Neural cell (in vitro differentiated cells): ENCODE results near the gene EYS. TPM values are rescaled to one million over a fixed set of nuclear protein-coding genes. Genes with fewer than 3 reads are reported as not detected.
"Not testable (repeated sequence)": the region's sequence is repeated elsewhere in the genome, so short reads cannot be mapped to it uniquely, and the experiment has no call there.

ENCODE experiments used
- H2AFZ ChIP-seq: fragments of 200-600, 300-800 bp; sonication (generic), shearing (Covaris generic); 2 replicates; pipeline ENCODE4 v1.6.0; 2014; ENCODE audit warnings: low read depth, mild to moderate bottlenecking, antibody characterized with exemption, low read length, moderate library complexity
- H3F3A ChIP-seq: fragments of 200-600 bp; shearing (Covaris generic); 2 replicates; pipeline ENCODE4 v1.6.1; 2016; ENCODE audit warnings: mild to moderate bottlenecking, moderate library complexity, mixed read lengths, antibody characterized with exemption, low read length; ENCODE audit not compliant: insufficient read depth, poor library complexity, severe bottlenecking
- H3K27ac ChIP-seq: fragments of 200-600, 300-800 bp; sonication (generic), shearing (Covaris generic); 2 replicates; pipeline ENCODE4 v1.5.1; 2014; ENCODE audit warnings: mild to moderate bottlenecking, low read length, moderate library complexity
- H3K27me3 ChIP-seq: fragments of 300-800, 200-600 bp; sonication (generic), shearing (Covaris generic); 2 replicates; pipeline ENCODE4 v1.6.0; 2014; ENCODE audit warnings: mild to moderate bottlenecking, low read depth, low read length, moderate library complexity; ENCODE audit not compliant: insufficient read depth
- H3K36me3 ChIP-seq: fragments of 300-800, 200-600 bp; sonication (generic), shearing (Covaris generic); 2 replicates; pipeline ENCODE4 v1.5.1; 2014; ENCODE audit warnings: mild to moderate bottlenecking, antibody characterized with exemption, low read length, moderate library complexity; ENCODE audit not compliant: insufficient read depth
- H3K4me2 ChIP-seq: fragments of 300-800, 200-600 bp; sonication (generic), shearing (Covaris generic); 2 replicates; pipeline ENCODE4 v1.6.0; 2014; ENCODE audit warnings: mild to moderate bottlenecking, low read length
- H3K4me3 ChIP-seq: fragments of 300-800, 200-600 bp; sonication (generic), shearing (Covaris generic); 2 replicates; pipeline ENCODE4 v1.5.1; 2014; ENCODE audit warnings: mild to moderate bottlenecking, low read length, moderate library complexity
- H3K79me2 ChIP-seq: fragments of 200-600 bp; shearing (Covaris generic); replicated peaks from 2 replicates; pipeline ENCODE4 v1.6.0; 2014; ENCODE audit warnings: mild to moderate bottlenecking, low read length, moderate library complexity; ENCODE audit not compliant: insufficient read depth
- H3K9ac ChIP-seq: fragments of 300-800, 200-600 bp; sonication (generic), shearing (Covaris generic); 2 replicates; pipeline ENCODE4 v1.6.1; 2016; ENCODE audit warnings: mild to moderate bottlenecking, low read length, mixed read lengths
- H3K9me2 ChIP-seq: fragments of 200-600 bp; shearing (Covaris generic); 2 replicates; pipeline ENCODE4 v1.6.1; 2016; ENCODE audit warnings: mild to moderate bottlenecking, low read length, mixed read lengths; ENCODE audit not compliant: insufficient read depth
- H3K9me3 ChIP-seq: fragments of 200-600, 300-800 bp; sonication (generic), shearing (Covaris generic); 2 replicates; pipeline ENCODE4 v1.6.1; 2016; ENCODE audit warnings: mild to moderate bottlenecking, mixed run types, low read length, moderate library complexity, mixed read lengths
- H4K20me1 ChIP-seq: fragments of 200-600 bp; shearing (Covaris generic); 2 replicates; pipeline ENCODE4 v1.6.1; 2016; ENCODE audit warnings: mild to moderate bottlenecking, mixed run types; ENCODE audit not compliant: insufficient read depth
- CTCF ChIP-seq: fragments of 450-650 bp; IDR thresholded peaks from 2 replicates; pipeline ENCODE4 v1.5.1; 2014; ENCODE audit warnings: antibody characterized with exemption, mild to moderate bottlenecking, moderate library complexity; ENCODE audit not compliant: poor library complexity, severe bottlenecking
- EP300 ChIP-seq: fragments of 450-650 bp; conservative IDR thresholded peaks from 2 replicates; pipeline ENCODE4 v1.6.1; 2014; ENCODE audit warnings: antibody characterized with exemption, mild to moderate bottlenecking, moderate library complexity; ENCODE audit not compliant: poor library complexity, severe bottlenecking
- MXI1 ChIP-seq: fragments of 450-650 bp; conservative IDR thresholded peaks from 2 replicates; pipeline ENCODE4 v1.6.1; 2014; ENCODE audit warnings: antibody characterized with exemption, mild to moderate bottlenecking; ENCODE audit not compliant: poor library complexity, severe bottlenecking
- POLR2AphosphoS5 ChIP-seq: IDR thresholded peaks from 2 replicates; pipeline ENCODE4 v1.6.1; 2012
- RAD21 ChIP-seq: fragments of 450-650 bp; conservative IDR thresholded peaks from 2 replicates; pipeline ENCODE4 v1.6.1; 2014; ENCODE audit warnings: antibody characterized with exemption, mild to moderate bottlenecking, moderate library complexity
- REST ChIP-seq: IDR thresholded peaks from 2 replicates; pipeline ENCODE4 v1.6.1; 2012; ENCODE audit warnings: borderline replicate concordance
- SMC3 ChIP-seq: fragments of 450-650 bp; conservative IDR thresholded peaks from 2 replicates; pipeline ENCODE4 v1.6.1; 2014; ENCODE audit warnings: antibody characterized with exemption, mild to moderate bottlenecking, moderate library complexity; ENCODE audit not compliant: poor library complexity
- TAF1 ChIP-seq: IDR thresholded peaks from 2 replicates; pipeline ENCODE4 v1.6.1; 2012; ENCODE audit warnings: low read depth
- polyA plus RNA-seq: library from polyadenylated mRNA; depleted of rRNA; stranded (reverse); fragments of >200 nt; gene quantifications from 2 replicates; pipeline ENCODE4 v1.2.3, GENCODE V29; 2014

EYS gene
- polyA plus RNA-seq, 1 donor from 2014 or later, result 0.38 TPM

GRCh38 chr6:63888416-63888815 lies 1818.6 kb downstream of the EYS start:
- TF ChIP-seq SMC3 (no peak), MXI1 (no peak), CTCF (no peak), RAD21 (no peak), TAF1 (no peak), POLR2AphosphoS5 (no peak)
- H3K27ac ChIP-seq, result no peak overlapping the region
- no peaks in the 10 kb centered on the region for H3K79me2 ChIP-seq
- no peaks in the 10 kb centered on the region for H4K20me1 ChIP-seq
- no peaks in the 10 kb centered on the region for H3K36me3 ChIP-seq
- no peak overlapping the region for H2AFZ ChIP-seq
- H3K4me2 ChIP-seq, result no peak overlapping the region
- no peak overlapping the region for H3K4me3 ChIP-seq
- no peaks in the 10 kb centered on the region for H3K9me2 ChIP-seq
- no peak overlapping the region for H3K9ac ChIP-seq
- no peaks in the 10 kb centered on the region for H3K9me3 ChIP-seq
- no peaks in the 10 kb centered on the region for H3F3A ChIP-seq
- H3K27me3 ChIP-seq, result no peaks in the 10 kb centered on the region

GRCh38 chr6:63887804-63888203 lies 1819.2 kb downstream of the EYS start:
- H4K20me1 ChIP-seq, result not testable (repeated sequence)

GRCh38 chr6:63887002-63887751 lies 1819.8 kb downstream of the EYS start:
- H3F3A ChIP-seq, result no peaks in the 10 kb centered on the region
- H3K9me3 ChIP-seq, result no peaks in the 10 kb centered on the region
- H3K9me2 ChIP-seq, result no peaks in the 10 kb centered on the region
- no peaks in the 10 kb centered on the region for H3K27me3 ChIP-seq
- no peak overlapping the region for H2AFZ ChIP-seq
- no peak overlapping the region for H3K4me3 ChIP-seq
- H3K27ac ChIP-seq, result no peak overlapping the region
- no peaks in the 10 kb centered on the region for H3K36me3 ChIP-seq
- no peaks in the 10 kb centered on the region for H4K20me1 ChIP-seq
- H3K4me2 ChIP-seq, result no peak overlapping the region
- H3K9ac ChIP-seq, result no peak overlapping the region
- no peak for TF ChIP-seq REST
- TF ChIP-seq SMC3, result no peak
- no peak for TF ChIP-seq TAF1
- no peak for TF ChIP-seq EP300
- no peaks in the 10 kb centered on the region for H3K79me2 ChIP-seq

More at GRCh38 chr6:63887804-63888203, 1819.2 kb downstream of the EYS start:
- not testable (repeated sequence) for H3K9me2 ChIP-seq, H3K27me3 ChIP-seq, H3K4me3 ChIP-seq, H3F3A ChIP-seq, H3K4me2 ChIP-seq, H3K79me2 ChIP-seq, H3K36me3 ChIP-seq, H2AFZ ChIP-seq, H3K9me3 ChIP-seq, H3K27ac ChIP-seq, H3K9ac ChIP-seq
